Measurements from ENCODE around the gene MTERF4.

DNA sequence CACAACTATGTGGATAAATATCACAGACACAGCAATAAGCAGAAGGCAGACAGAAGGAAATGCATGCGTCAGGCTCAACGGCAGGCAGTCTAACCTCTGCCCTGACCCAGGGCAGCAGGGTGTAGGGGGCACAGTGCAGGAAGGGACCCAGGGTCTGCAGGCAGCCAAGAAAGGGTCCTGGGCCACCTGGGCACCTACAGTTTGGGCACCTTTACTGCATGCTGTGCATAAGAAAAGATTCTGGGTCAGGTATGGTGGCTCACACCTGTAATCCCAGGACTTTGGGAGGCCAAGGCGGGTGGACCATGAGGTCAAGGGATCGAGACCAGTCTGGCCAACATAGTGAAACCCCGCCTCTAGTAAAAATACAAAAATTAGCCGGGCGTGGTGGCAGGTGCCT is 29.4 kb upstream of the MTERF4 start:
- no peak for TF ChIP-seq POLR2A (IDR thresholded peaks at IDR 0.05; ENCODE audit: low read length)
- no peak for TF ChIP-seq GATA1 (IDR thresholded peaks at IDR 0.05; ENCODE audit: low read depth, low read length)

Data from erythroblast (primary cell).